ENCODE results near the gene ACTN4. TPM values are rescaled to one million over a fixed set of nuclear protein-coding genes. Genes with fewer than 3 reads are reported as not detected.

Gene ACTN4
- total and polyA plus RNA-seq, 12 donors: 148 to 773 (median 558) TPM

- DNase-seq: no peak
- Histone ChIP-seq H3K4me3 (no peak overlapping the region), H3K36me3 (replicated peaks in 1 of 2) (no peaks in the 10 kb centered on the region), H3K27ac (peak overlapping the region; percentile 78 to 99 (median 95)), H3K9me3 (replicated peaks in 1 of 3) (no peaks in the 10 kb centered on the region), H3K4me1 (replicated peaks in 1 of 2) (peaks cover 91 to 100% of the 10 kb centered on the region in 2 donors), H3K27me3 (no peaks in the 10 kb centered on the region)
- 54 to 63% (median 56%) methylated on average over 7 of the region's 7 CpGs for WGBS, 4 donors
- no peak for TF ChIP-seq POLR2A (IDR thresholded peaks at IDR 0.05)
- TF ChIP-seq, protein P1, sequence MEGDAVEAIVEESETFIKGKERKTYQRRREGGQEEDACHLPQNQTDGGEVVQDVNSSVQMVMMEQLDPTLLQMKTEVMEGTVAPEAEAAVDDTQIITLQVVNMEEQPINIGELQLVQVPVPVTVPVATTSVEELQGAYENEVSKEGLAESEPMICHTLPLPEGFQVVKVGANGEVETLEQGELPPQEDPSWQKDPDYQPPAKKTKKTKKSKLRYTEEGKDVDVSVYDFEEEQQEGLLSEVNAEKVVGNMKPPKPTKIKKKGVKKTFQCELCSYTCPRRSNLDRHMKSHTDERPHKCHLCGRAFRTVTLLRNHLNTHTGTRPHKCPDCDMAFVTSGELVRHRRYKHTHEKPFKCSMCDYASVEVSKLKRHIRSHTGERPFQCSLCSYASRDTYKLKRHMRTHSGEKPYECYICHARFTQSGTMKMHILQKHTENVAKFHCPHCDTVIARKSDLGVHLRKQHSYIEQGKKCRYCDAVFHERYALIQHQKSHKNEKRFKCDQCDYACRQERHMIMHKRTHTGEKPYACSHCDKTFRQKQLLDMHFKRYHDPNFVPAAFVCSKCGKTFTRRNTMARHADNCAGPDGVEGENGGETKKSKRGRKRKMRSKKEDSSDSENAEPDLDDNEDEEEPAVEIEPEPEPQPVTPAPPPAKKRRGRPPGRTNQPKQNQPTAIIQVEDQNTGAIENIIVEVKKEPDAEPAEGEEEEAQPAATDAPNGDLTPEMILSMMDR (IDR thresholded peaks at IDR 0.05): no peak
- intact Hi-C loops (cut with DNase I): no loop called here
Observed at GRCh38 chr19:38662537-38663155, 15.2 kb downstream of the ACTN4 start.

DNA sequence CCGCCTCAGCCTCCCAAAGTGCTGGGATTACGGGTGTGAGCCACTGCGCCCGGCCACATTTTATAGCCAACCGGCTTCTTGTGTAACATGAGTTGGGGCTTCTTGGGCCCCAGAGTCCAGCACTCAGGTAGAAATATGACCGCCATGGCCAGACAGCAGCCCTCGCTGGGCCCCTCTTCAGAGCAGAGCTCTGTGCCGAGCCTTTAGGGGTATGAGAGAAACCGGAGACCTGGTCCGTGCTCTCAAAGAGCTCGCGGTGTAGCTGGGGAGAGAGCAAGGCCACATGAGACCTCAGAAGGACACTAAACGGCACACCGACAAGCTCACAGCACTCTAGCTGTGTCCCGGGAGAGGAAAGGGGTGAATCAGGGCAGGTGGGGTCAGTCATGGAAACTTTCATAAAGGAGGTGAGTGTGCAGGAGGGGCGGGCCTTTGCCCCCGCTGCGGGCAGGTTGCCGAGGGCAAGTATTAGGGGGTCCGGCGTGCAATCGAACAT lies 15.8 kb downstream of the ACTN4 start:
- H3K4me1 ChIP-seq (replicated peaks in 1 of 2): peaks cover 91 to 100% of the 10 kb centered on the region in 2 donors
- peak overlapping the region; percentile 78 to 99 (median 95) for H3K27ac ChIP-seq
- no peak overlapping the region for H3K4me3 ChIP-seq
- peak in 5 of 7 donors; percentile 61 to 72 (median 69) for DNase-seq
- intact Hi-C loops (cut with DNase I): no loop called here
- no peaks in the 10 kb centered on the region for H3K9me3 ChIP-seq (replicated peaks in 1 of 3)
- H3K36me3 ChIP-seq (replicated peaks in 1 of 2): no peaks in the 10 kb centered on the region
- WGBS, 4 donors: 46 to 54% (median 53%) methylated on average over 17 to 22 of the region's 22 CpGs
- H3K27me3 ChIP-seq: no peaks in the 10 kb centered on the region
- TF ChIP-seq POLR2A (IDR thresholded peaks at IDR 0.05): peak in 1 of 2 donors; percentile 68
- TF ChIP-seq, protein P1 (IDR thresholded peaks at IDR 0.05): no peak

DNA sequence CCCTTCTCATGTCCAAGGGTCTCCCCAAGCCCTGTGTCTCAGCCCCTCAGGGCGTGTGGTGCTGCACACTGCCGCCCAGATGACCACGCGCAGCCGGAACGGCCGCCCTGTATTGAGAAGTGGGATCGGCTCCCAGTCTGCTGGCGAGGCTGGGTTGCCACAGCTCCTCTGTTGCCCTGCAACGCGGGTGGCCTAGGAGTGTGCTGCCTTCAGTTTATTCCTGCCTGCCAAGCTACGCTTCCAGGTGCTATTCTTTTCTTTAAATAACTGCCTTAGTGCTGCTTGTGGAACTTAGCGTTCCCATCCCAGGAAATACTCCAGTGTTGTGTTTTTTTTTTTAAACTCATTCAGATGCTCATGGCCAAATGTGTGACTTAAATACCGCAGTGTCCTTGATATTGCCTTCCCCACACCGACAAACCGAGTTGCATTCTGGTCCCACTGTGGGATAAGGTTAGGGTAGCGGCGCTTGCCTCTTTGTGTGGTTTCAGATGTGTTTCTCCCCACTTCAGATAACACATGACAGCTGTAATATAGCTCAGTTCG lies 16.6 kb downstream of the ACTN4 start:
- Histone ChIP-seq H3K27me3 (no peaks in the 10 kb centered on the region), H3K4me3 (peak overlapping the region in 1 of 4 donors; percentile 2), H3K36me3 (replicated peaks in 1 of 2) (no peaks in the 10 kb centered on the region), H3K9me3 (replicated peaks in 1 of 3) (no peaks in the 10 kb centered on the region), H3K4me1 (replicated peaks in 1 of 2) (peaks cover 95 to 100% of the 10 kb centered on the region in 2 donors), H3K27ac (peak overlapping the region; percentile 78 to 99 (median 95))
- WGBS, 4 donors: 15 to 23% (median 18%) methylated on average over 10 to 19 of the region's 19 CpGs
- DNase-seq: peak in 5 of 7 donors; percentile 61 to 82 (median 67)
- intact Hi-C loops (cut with DNase I): no loop called here
- TF ChIP-seq POLR2A (IDR thresholded peaks at IDR 0.05): peak in 1 of 2 donors; percentile 43
- TF ChIP-seq, protein P1 (IDR thresholded peaks at IDR 0.05): no peak

- H3K27ac ChIP-seq: peak overlapping the region; percentile 86 to 99 (median 95)
- no peak for DNase-seq
- no peaks in the 10 kb centered on the region for H3K27me3 ChIP-seq
- no peak for TF ChIP-seq POLR2A (IDR thresholded peaks at IDR 0.05)
- TF ChIP-seq, protein P1 (IDR thresholded peaks at IDR 0.05): no peak
- peaks cover 93 to 100% of the 10 kb centered on the region in 2 donors for H3K4me1 ChIP-seq (replicated peaks in 1 of 2)
- intact Hi-C loops (cut with DNase I): no loop called here
- peak overlapping the region in 1 of 4 donors; percentile 2 for H3K4me3 ChIP-seq
- no peaks in the 10 kb centered on the region for H3K36me3 ChIP-seq (replicated peaks in 1 of 2)
- WGBS, 4 donors: 26 to 35% (median 30%) methylated on average over 6 to 7 of the region's 7 CpGs
- H3K9me3 ChIP-seq (replicated peaks in 1 of 3): no peaks in the 10 kb centered on the region
Observed at GRCh38 chr19:38664503-38665211, 17.2 kb downstream of the ACTN4 start.
